GM18507 (cell line): ENCODE measurements around the gene KRT5.
"Not testable (repeated sequence)": the region's sequence is repeated elsewhere in the genome, so short reads cannot be mapped to it uniquely, and the experiment has no call there.

Experiments used
- DNase-seq: peaks from one replicate; pipeline ENCODE4 v3.0.0; 2011; ENCODE audit warnings: low read depth; ENCODE audit not compliant: insufficient read length; ENCODE audit errors: extremely low spot score
- FAIRE-seq: peaks from 2 replicates; lab custom pipeline; 2011; peaks lifted over from hg19 to GRCh38; lab: Jason Lieb, UNC

Gene KRT5

GRCh38 chr12:52499806-52500560, 20.2 kb downstream of the KRT5 start:
- FAIRE-seq, result no peak
- DNase-seq, result no peak

- DNase-seq (no peak), FAIRE-seq (no peak)
Observed at GRCh38 chr12:52498946-52499345, 21.2 kb downstream of the KRT5 start.

DNA sequence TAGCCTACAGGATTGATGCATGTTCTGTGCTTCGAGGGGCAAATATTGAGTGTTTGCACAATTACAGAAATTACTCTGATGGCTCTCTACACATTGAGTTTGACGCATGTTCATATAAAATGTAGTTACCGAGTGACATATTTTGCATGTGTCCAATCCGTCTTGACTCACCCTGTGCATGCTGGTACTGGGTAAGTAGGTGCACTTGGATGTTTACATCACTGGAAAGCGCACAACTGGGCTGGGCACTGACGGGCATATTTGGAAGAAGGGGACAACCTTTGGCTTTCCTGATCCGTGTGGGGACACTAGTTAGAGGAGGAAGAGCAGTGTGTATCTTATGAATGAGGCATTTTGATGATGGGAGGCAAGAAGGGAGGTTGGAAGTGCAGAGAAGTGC, 22.2 kb downstream of the KRT5 start:
- DNase-seq (no peak), FAIRE-seq (no peak)

DNA sequence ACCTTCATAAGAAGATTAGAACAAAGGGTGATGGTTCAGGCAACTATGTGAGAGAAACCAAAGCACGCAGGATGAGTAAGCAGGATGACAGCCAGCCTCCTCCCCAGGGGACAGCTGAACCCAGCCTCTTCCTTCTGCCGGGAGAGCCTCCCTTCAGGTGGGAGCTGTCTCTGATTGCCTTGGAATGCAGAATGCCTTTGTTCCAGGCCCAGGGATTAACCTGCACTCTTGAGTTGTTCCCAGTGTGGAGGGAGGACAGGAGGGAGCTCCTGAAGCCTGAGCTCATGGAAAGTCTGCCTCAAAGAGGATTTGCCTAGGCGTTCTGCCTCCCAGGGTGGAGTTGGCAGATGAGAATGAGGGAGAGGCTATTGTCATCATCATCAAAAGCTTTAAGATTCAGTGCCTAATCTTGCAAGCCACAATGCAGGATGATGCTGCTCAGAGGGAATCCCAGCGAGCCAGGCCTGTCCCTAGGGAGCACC, 23.6 kb downstream of the KRT5 start:
- no peak for DNase-seq
- FAIRE-seq, result no peak

- DNase-seq (no peak), FAIRE-seq (no peak)
Observed at GRCh38 chr12:52496054-52496453, 24.1 kb downstream of the KRT5 start.

DNA sequence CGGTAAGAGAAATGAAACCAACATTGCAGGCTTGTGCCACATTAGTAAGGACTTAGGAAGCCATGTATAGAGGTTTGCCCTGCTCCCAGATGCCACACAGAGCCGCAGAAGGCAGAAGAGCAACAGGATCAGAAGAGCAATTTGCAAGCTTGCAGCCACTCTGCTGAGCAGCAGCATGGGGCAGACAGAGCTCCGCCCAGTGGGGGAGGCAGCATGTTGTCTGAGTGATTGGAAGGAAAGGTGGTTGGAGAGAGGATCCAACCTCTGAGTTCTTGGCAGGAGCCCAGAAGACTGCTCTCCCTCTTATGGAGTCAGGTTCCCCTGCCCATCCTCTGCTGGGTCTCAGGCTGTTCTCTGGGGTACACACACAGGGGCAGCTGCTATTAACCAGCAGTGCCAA, 24.8 kb downstream of the KRT5 start:
- DNase-seq (no peak), FAIRE-seq (no peak)

- no peak for FAIRE-seq
- DNase-seq, result no peak
Observed at GRCh38 chr12:52494518-52494917, 25.7 kb downstream of the KRT5 start.

GRCh38 chr12:52494100-52494499, 26.1 kb downstream of the KRT5 start:
- FAIRE-seq, result no peak
- no peak for DNase-seq

DNA sequence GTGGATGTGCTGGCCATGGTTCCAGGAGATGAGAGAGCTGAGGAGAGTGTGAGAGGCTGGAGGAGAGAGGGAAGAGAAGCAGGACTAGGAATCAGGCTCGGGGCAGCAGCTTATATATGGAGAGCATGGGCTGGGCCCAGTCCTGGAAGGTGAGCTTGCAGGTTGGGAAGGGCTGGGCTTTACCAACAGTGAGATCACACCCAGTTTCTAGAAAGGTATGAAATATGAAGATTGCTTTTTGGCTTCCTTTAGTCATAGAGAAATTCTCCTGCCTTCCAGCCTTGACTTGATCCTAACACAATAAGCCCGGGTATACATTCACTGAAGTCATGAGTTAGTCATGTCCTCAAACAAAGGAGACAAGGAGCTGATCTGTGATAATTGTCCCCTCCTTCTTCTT, 27.0 kb downstream of the KRT5 start, which contains the start of gene KRT6A:
KRT6A (minus strand) TSS at position 86 of the 400 bp plus-strand sequence; CDS start at position 17, 69 bp downstream.
- DNase-seq, result no peak
- FAIRE-seq, result no peak

- not testable (repeated sequence) for FAIRE-seq, DNase-seq
Observed at GRCh38 chr12:52492405-52492804, 27.8 kb downstream of the KRT5 start.

- FAIRE-seq, DNase-seq: not testable (repeated sequence)
Observed at GRCh38 chr12:52491495-52491894, 28.7 kb downstream of the KRT5 start.

DNA sequence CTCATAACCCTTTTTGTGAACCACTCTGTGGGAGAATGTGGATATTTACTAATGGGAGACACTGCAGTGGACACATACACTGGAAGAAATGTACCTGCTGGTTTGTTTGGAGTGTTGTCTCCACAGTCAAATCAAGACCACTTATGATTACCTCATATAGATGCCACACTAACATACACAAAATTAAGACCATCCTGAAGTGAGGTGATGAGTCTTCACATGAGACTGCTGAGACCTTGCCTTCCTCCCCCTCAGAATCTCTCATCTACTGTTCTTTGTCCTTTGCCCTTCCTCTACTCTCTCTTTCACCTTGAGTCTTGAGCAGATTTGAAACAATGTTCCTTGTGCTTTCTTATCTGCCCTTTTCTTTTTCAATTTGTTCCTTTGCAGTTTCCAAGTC, 31.5 kb downstream of the KRT5 start:
- FAIRE-seq (no peak), DNase-seq (no peak)

GRCh38 chr12:52487744-52488443, 32.3 kb downstream of the KRT5 start:
- not testable (repeated sequence) for DNase-seq, FAIRE-seq

GRCh38 chr12:52487211-52487610, 33.0 kb downstream of the KRT5 start:
- no peak for DNase-seq
- no peak for FAIRE-seq

DNA sequence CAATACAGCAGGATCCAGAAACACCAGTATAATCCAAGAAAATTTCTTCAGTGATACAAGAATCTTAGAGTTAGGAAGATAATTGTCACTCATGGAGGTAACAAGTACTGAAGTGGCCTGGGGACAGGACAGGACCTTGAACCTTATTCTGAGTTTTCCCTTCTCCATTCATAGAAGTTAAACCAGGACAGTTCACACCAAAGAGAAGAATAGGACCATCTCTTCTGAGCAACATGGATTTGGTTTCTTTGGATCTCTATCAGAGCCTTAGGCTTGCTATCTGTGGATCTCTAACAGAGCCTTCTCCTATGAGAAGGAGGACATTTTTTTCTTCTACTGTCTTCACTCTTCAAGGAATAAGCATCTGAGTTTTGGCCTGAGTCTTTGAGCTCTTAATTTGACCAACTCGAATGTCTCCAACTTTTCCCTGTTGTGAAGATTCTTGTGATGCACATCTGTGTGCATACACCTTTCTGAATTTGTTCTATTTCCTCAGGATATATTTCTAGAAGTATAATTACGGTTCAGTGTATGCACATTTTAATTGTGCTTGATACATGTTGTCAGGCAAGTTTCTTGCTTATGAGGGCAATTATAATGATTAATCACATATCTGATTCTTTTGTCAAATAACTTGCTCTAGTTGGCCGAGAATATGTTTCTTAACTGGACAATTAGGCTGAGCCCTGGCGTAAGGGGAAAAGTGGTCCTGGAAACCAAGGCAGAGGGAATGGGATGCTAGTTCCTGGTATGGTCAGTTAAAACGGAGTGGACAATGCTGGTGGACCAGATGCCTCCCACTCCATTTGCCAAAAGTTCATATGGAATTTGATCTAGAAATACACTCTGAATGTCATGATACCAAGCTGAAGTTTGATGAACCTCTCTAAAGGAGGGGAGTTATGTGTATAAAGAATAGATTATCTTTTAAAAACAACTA, 33.8 kb downstream of the KRT5 start:
- FAIRE-seq, result no peak
- no peak for DNase-seq

DNA sequence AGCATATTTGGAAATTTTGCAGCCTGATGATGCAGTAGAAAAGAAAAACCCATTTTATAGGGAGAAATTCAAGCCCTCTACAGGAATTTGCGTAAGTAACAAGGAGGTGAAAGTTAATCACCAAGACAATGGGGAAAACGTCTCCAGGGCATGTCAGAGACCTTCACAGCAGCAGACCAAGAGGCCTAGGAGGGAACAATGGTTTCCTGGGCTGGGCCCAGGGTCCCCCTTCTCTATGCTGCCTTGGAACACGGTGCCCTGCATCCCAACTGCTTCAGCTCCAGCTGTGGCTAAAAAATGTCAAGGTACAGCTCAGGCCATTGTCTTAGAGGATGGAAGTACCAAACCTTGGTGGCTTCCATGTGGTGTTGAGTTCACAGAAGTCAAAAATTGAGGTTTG, 40.1 kb downstream of the KRT5 start:
- FAIRE-seq (no peak), DNase-seq (no peak)

DNA sequence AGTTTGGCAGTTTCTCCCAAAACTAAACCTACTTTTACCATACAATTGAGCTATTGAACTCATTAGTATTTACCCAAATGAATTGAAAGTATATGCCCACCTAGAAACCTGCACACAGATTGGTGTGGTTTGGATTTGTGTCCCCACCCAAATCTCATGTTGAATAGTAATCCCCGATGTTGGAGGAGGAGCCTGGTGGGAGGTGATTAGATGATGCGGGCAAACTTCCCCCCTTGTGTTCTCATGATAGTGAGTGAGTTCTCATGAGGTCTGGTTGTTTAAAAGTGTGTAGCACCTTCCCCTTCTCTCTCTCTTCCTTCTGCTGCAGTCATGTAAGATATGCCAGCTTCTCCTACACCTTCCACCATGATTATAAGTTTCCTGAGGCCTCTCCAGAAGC, 42.5 kb downstream of the KRT5 start:
- no peak for FAIRE-seq
- DNase-seq, result no peak

DNA sequence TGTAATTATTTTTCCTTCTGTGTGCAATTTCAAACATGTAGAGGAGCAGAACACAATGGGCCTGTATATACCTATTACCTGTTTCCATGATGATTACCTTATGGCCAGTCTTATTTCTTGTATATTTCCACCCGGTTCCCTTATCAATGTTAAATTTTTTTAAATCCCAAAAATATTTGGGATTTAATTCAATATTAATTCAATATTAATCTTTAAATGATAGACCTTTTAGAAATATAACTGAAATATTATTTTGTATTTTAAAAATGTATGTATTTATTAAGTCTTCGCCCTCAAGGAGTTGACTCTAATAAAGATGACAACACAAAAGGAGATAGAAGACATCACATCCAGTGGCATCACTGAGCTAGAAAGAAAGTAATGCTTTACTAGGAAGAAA, 46.0 kb downstream of the KRT5 start:
- FAIRE-seq (no peak), DNase-seq (no peak)

GRCh38 chr12:52473768-52474167, 46.4 kb downstream of the KRT5 start, which contains the start of gene KRT6C:
Gene KRT6C (minus strand): TSS chr12:52473805. CDS start chr12:52473737, 68 bp downstream.
- FAIRE-seq (no peak), DNase-seq (no peak)

DNA sequence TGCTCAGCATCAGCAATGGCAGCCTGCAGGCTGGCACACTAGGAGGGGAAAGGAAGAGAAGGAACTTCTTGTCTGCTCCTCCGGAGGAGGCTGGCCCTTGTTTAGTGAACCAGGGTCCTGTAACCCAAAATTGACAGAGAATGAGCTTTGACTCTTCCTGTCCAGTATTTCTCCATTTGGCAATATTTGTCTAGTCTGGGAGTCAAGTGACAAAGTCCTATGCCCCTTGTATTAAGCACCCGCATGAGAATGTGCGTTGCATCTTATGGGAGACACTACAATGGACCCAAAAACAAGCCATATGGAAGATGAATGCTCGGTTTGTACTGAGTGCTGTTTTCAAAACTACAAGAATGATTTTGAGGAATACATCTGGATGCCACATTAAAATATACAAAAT, 50.3 kb downstream of the KRT5 start:
- DNase-seq, result no peak
- FAIRE-seq, result no peak
